GM15510 (cell line): Measurements from ENCODE around the gene CCDC171.

Source experiments
- POLR2A ChIP-seq: IDR thresholded peaks from 3 replicates; pipeline ENCODE4 v1.6.1; 2011; ENCODE audit warnings: borderline replicate concordance; ENCODE audit not compliant: insufficient read length; ENCODE audit errors: extremely low read depth

CCDC171 gene

GRCh38 chr9:15769547-15769946 lies 216.7 kb downstream of the CCDC171 start:
- TF ChIP-seq POLR2A: no peak

- no peak for TF ChIP-seq POLR2A
Measured at GRCh38 chr9:15778861-15779260, 226.0 kb downstream of the CCDC171 start.

- no peak for TF ChIP-seq POLR2A
Measured at GRCh38 chr9:15782106-15782505, 229.3 kb downstream of the CCDC171 start.

GRCh38 chr9:15785584-15785983 lies 232.7 kb downstream of the CCDC171 start:
- TF ChIP-seq POLR2A: no peak

GRCh38 chr9:15786616-15787015 lies 233.8 kb downstream of the CCDC171 start:
- TF ChIP-seq POLR2A: no peak

GRCh38 chr9:15813076-15813475 lies 260.2 kb downstream of the CCDC171 start:
- TF ChIP-seq POLR2A: no peak

- no peak for TF ChIP-seq POLR2A
Measured at GRCh38 chr9:15824310-15824709, 271.5 kb downstream of the CCDC171 start.

GRCh38 chr9:15831384-15831783 lies 278.5 kb downstream of the CCDC171 start:
- TF ChIP-seq POLR2A: no peak

- TF ChIP-seq POLR2A: no peak
Measured at GRCh38 chr9:15834541-15834940, 281.7 kb downstream of the CCDC171 start.

- TF ChIP-seq POLR2A: no peak
Measured at GRCh38 chr9:15837079-15837679, 284.3 kb downstream of the CCDC171 start.

- no peak for TF ChIP-seq POLR2A
Measured at GRCh38 chr9:15842051-15842450, 289.2 kb downstream of the CCDC171 start.

- no peak for TF ChIP-seq POLR2A
Measured at GRCh38 chr9:15843316-15843715, 290.5 kb downstream of the CCDC171 start.

- no peak for TF ChIP-seq POLR2A
Measured at GRCh38 chr9:15843931-15844330, 291.1 kb downstream of the CCDC171 start.

GRCh38 chr9:15846611-15847010 lies 293.8 kb downstream of the CCDC171 start:
- TF ChIP-seq POLR2A: no peak

GRCh38 chr9:15849871-15850270 lies 297.0 kb downstream of the CCDC171 start:
- TF ChIP-seq POLR2A: no peak

- no peak for TF ChIP-seq POLR2A
Measured at GRCh38 chr9:15851766-15852165, 298.9 kb downstream of the CCDC171 start.

GRCh38 chr9:15856591-15856990 lies 303.7 kb downstream of the CCDC171 start:
- no peak for TF ChIP-seq POLR2A
